Hepatocyte (in vitro differentiated cells): Measurements from ENCODE around the gene ST8SIA6. TPM values are rescaled to one million over a fixed set of nuclear protein-coding genes. Genes with fewer than 3 reads are reported as not detected.
A peak's percentile ranks its signal among the peaks of the same experiment; 100 is the strongest.

ENCODE experiments used
- DNase-seq: peaks from one replicate; pipeline ENCODE4 v3.0.0-alpha.2; 2016; ENCODE audit warnings: low spot score
- H2AFZ ChIP-seq: fragments of 200-600 bp; sonication (generic); 2 replicates; pipeline ENCODE4 v1.6.0; 2016; ENCODE audit warnings: antibody characterized with exemption, mild to moderate bottlenecking
- H3K27ac ChIP-seq: fragments of 200-600 bp; sonication (generic); 2 replicates; pipeline ENCODE4 v1.5.1; 2016; ENCODE audit warnings: mild to moderate bottlenecking
- H3K27me3 ChIP-seq: fragments of 200-600 bp; sonication (generic); 2 replicates; pipeline ENCODE4 v1.6.1; 2016
- H3K36me3 ChIP-seq: fragments of 200-600 bp; sonication (generic); replicated peaks from 2 replicates; pipeline ENCODE4 v1.5.1; 2016; ENCODE audit warnings: low read depth; ENCODE audit not compliant: insufficient read depth
- H3K4me1 ChIP-seq: fragments of 200-600 bp; sonication (generic); 2 replicates; pipeline ENCODE4 v1.5.1; 2016; ENCODE audit warnings: mild to moderate bottlenecking, moderate library complexity; ENCODE audit not compliant: insufficient read depth
- H3K4me2 ChIP-seq: fragments of 200-600 bp; sonication (generic); 2 replicates; pipeline ENCODE4 v1.6.0; 2016
- H3K4me3 ChIP-seq: fragments of 200-600 bp; sonication (generic); 2 replicates; pipeline ENCODE4 v1.5.1; 2016; ENCODE audit warnings: mild to moderate bottlenecking
- H3K79me2 ChIP-seq: fragments of 200-600 bp; sonication (generic); 2 replicates; pipeline ENCODE4 v1.6.0; 2017; ENCODE audit warnings: mild to moderate bottlenecking
- H3K9me2 ChIP-seq: fragments of 200-600 bp; sonication (generic); replicated peaks from 2 replicates; pipeline ENCODE4 v1.6.0; 2017; ENCODE audit warnings: mild to moderate bottlenecking; ENCODE audit not compliant: insufficient read depth
- H3K9me3 ChIP-seq: fragments of 200-600 bp; sonication (generic); 2 replicates; pipeline ENCODE4 v1.5.1; 2016; ENCODE audit warnings: low read depth, mild to moderate bottlenecking
- H4K20me1 ChIP-seq: fragments of 200-600 bp; sonication (generic); 2 replicates; pipeline ENCODE4 v1.6.0; 2016; ENCODE audit warnings: mild to moderate bottlenecking; ENCODE audit not compliant: insufficient read depth, poor library complexity, severe bottlenecking
- CTCF ChIP-seq: fragments of 200-600 bp; sonication (generic); IDR thresholded peaks from 2 replicates; pipeline ENCODE4 v1.5.1; 2016; ENCODE audit warnings: antibody characterized with exemption, mild to moderate bottlenecking; ENCODE audit not compliant: poor library complexity
- EZH2 ChIP-seq: fragments of 200-600 bp; sonication (generic); IDR thresholded peaks from 2 replicates; pipeline ENCODE4 v1.6.1; 2016; ENCODE audit warnings: antibody characterized with exemption, mild to moderate bottlenecking, borderline replicate concordance
- EZH2phosphoT487 ChIP-seq: fragments of 200-600 bp; sonication (generic); IDR thresholded peaks from one replicate; pipeline ENCODE4 v1.6.1; 2018; ENCODE audit warnings: antibody characterized with exemption, mild to moderate bottlenecking, low read depth, moderate library complexity; ENCODE audit not compliant: unreplicated experiment, severe bottlenecking
- WGBS: methylation state at CpG from one replicate; pipeline ENCODE4 v1.1.6; 2016; ENCODE audit warnings: low lambda C conversion rate; ENCODE audit errors: missing lambda C conversion rate; 5-methylcytosine and 5-hydroxymethylcytosine counted together
- polyA plus RNA-seq: library from polyadenylated mRNA; unstranded; fragments of >200 nt; fragmentation: Nextera tagmentation; extraction: Ambion mirVana; gene quantifications from 2 replicates; pipeline ENCODE4 v1.2.1, GENCODE V29; 2016
- total RNA-seq: library from RNA; depleted of rRNA; stranded (reverse); fragments of >200 nt; gene quantifications from 2 replicates; pipeline ENCODE4 v1.2.3, GENCODE V29; 2014

ST8SIA6 gene
- total and polyA plus RNA-seq, 2 experiments from 2014 or later, result 0.10 TPM; not detected in 1

- Histone ChIP-seq H3K27me3 (no peaks in the 10 kb centered on the region), H3K79me2 (no peaks in the 10 kb centered on the region), H3K9me2 (no peaks in the 10 kb centered on the region), H4K20me1 (no peaks in the 10 kb centered on the region), H2AFZ (no peak overlapping the region), H3K4me2 (no peak overlapping the region), H3K9me3 (no peaks in the 10 kb centered on the region), H3K4me1 (no peaks in the 10 kb centered on the region), H3K27ac (no peak overlapping the region), H3K4me3 (no peak overlapping the region), H3K36me3 (no peaks in the 10 kb centered on the region)
- no peak for TF ChIP-seq EZH2phosphoT487
- no peak for TF ChIP-seq CTCF
- TF ChIP-seq EZH2, result no peak
- WGBS, result 93% methylated on average over 1 of the region's 1 CpG
- DNase-seq, result no peak
These were observed 39.9 kb downstream of the ST8SIA6 start for GRCh38 chr10:17414484-17414883.

GRCh38 chr10:17413876-17414275 lies 40.5 kb downstream of the ST8SIA6 start:
- 93% methylated on average over 2 of the region's 2 CpGs for WGBS

GRCh38 chr10:17412323-17412722 lies 42.1 kb downstream of the ST8SIA6 start:
- Histone ChIP-seq H3K9me3 (no peaks in the 10 kb centered on the region), H3K27ac (no peak overlapping the region), H3K4me3 (no peak overlapping the region), H4K20me1 (no peaks in the 10 kb centered on the region), H3K9me2 (no peaks in the 10 kb centered on the region), H3K4me1 (no peaks in the 10 kb centered on the region), H3K27me3 (no peaks in the 10 kb centered on the region), H3K4me2 (no peak overlapping the region), H2AFZ (no peak overlapping the region), H3K36me3 (no peaks in the 10 kb centered on the region), H3K79me2 (no peaks in the 10 kb centered on the region)
- peak; percentile 21 for TF ChIP-seq CTCF
- no peak for TF ChIP-seq EZH2
- no peak for DNase-seq
- WGBS, result 42% methylated on average over 2 of the region's 2 CpGs

More at GRCh38 chr10:17413876-17414275, 40.5 kb downstream of the ST8SIA6 start:
- Histone ChIP-seq H3K27me3 (no peaks in the 10 kb centered on the region), H3K4me2 (no peak overlapping the region), H3K4me1 (no peaks in the 10 kb centered on the region), H3K9me2 (no peaks in the 10 kb centered on the region), H3K27ac (no peak overlapping the region), H2AFZ (no peak overlapping the region), H3K4me3 (no peak overlapping the region), H3K36me3 (no peaks in the 10 kb centered on the region), H3K9me3 (no peaks in the 10 kb centered on the region), H4K20me1 (no peaks in the 10 kb centered on the region), H3K79me2 (no peaks in the 10 kb centered on the region)
- no peak for DNase-seq
- no peak for TF ChIP-seq CTCF
- TF ChIP-seq EZH2phosphoT487, result no peak
- no peak for TF ChIP-seq EZH2

GRCh38 chr10:17410907-17411306 lies 43.5 kb downstream of the ST8SIA6 start:
- H3K36me3 ChIP-seq, result no peaks in the 10 kb centered on the region
- WGBS, result 93% methylated on average over 5 of the region's 5 CpGs
- no peak overlapping the region for H3K4me2 ChIP-seq
- H3K79me2 ChIP-seq, result no peaks in the 10 kb centered on the region
- H3K4me1 ChIP-seq, result peaks cover 8% of the 10 kb centered on the region
- no peaks in the 10 kb centered on the region for H3K9me2 ChIP-seq
- H3K27ac ChIP-seq, result no peak overlapping the region
- DNase-seq, result no peak
- H3K4me3 ChIP-seq, result no peak overlapping the region
- no peak overlapping the region for H2AFZ ChIP-seq
- H3K9me3 ChIP-seq, result no peaks in the 10 kb centered on the region
- no peaks in the 10 kb centered on the region for H3K27me3 ChIP-seq
- H4K20me1 ChIP-seq, result no peaks in the 10 kb centered on the region
- TF ChIP-seq CTCF (no peak), EZH2 (no peak), EZH2phosphoT487 (no peak)
